ENCODE measurements around the gene ZNF529. TPM values are rescaled to one million over a fixed set of nuclear protein-coding genes. Genes with fewer than 3 reads are reported as not detected.

The ZNF529 gene
- total RNA-seq, 1 experiment from 2014 or later: 15.6 TPM

GRCh38 chr19:36524617-36525016, 48.5 kb downstream of the ZNF529 start:
- Histone ChIP-seq H3K27me3 (ENCODE audit: control insufficient read depth, insufficient read depth, low read length) (no peaks in the 10 kb centered on the region), H3K4me3 (ENCODE audit: low read depth in 2 of 2, low read length in 2 of 2) (no peak overlapping the region), H3K36me3 (ENCODE audit: control insufficient read depth, insufficient read depth, low read length) (peaks cover 9% of the 10 kb centered on the region; the same call in 1 of the 2 replicates), H3K27ac (ENCODE audit: low read length) (no peak overlapping the region), H3K9me3 (ENCODE audit: control insufficient read depth, insufficient read depth, low read depth, low read length) (peaks cover 50% of the 10 kb centered on the region), H3K4me1 (ENCODE audit: control insufficient read depth, insufficient read depth, low read length) (peaks cover 4% of the 10 kb centered on the region; the same call in 1 of the 2 replicates)
- DNase-seq (ENCODE audit: low read depth, low spot score) (no peak), ATAC-seq (no peak)
- TSS peak; percentile 29 for BruUV-seq (replicated peaks)
- in situ Hi-C loops (cut with HindIII; ENCODE audit: low pct_unique_long_range_greater_than_20kb, low sequenced_read_pairs) (no loop called here), intact Hi-C loops (cut with micrococcal nuclease; ENCODE audit: unreplicated experiment) (no loop called here)
- CTCF ChIA-PET: no interaction called here
- TF ChIP-seq POLR2AphosphoS5 (IDR thresholded peaks at IDR 0.05; ENCODE audit: low read depth, low read length) (no peak), SIN3A (IDR thresholded peaks at IDR 0.05; ENCODE audit: borderline replicate concordance, insufficient read depth, low read depth, low read length) (no peak), TCF7L2 (IDR thresholded peaks at IDR 0.05; ENCODE audit: low read depth, low read length) (no peak)
- TF ChIP-seq, protein P1, sequence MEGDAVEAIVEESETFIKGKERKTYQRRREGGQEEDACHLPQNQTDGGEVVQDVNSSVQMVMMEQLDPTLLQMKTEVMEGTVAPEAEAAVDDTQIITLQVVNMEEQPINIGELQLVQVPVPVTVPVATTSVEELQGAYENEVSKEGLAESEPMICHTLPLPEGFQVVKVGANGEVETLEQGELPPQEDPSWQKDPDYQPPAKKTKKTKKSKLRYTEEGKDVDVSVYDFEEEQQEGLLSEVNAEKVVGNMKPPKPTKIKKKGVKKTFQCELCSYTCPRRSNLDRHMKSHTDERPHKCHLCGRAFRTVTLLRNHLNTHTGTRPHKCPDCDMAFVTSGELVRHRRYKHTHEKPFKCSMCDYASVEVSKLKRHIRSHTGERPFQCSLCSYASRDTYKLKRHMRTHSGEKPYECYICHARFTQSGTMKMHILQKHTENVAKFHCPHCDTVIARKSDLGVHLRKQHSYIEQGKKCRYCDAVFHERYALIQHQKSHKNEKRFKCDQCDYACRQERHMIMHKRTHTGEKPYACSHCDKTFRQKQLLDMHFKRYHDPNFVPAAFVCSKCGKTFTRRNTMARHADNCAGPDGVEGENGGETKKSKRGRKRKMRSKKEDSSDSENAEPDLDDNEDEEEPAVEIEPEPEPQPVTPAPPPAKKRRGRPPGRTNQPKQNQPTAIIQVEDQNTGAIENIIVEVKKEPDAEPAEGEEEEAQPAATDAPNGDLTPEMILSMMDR (IDR thresholded peaks at IDR 0.05): no peak
- TF ChIP-seq, protein P2, sequence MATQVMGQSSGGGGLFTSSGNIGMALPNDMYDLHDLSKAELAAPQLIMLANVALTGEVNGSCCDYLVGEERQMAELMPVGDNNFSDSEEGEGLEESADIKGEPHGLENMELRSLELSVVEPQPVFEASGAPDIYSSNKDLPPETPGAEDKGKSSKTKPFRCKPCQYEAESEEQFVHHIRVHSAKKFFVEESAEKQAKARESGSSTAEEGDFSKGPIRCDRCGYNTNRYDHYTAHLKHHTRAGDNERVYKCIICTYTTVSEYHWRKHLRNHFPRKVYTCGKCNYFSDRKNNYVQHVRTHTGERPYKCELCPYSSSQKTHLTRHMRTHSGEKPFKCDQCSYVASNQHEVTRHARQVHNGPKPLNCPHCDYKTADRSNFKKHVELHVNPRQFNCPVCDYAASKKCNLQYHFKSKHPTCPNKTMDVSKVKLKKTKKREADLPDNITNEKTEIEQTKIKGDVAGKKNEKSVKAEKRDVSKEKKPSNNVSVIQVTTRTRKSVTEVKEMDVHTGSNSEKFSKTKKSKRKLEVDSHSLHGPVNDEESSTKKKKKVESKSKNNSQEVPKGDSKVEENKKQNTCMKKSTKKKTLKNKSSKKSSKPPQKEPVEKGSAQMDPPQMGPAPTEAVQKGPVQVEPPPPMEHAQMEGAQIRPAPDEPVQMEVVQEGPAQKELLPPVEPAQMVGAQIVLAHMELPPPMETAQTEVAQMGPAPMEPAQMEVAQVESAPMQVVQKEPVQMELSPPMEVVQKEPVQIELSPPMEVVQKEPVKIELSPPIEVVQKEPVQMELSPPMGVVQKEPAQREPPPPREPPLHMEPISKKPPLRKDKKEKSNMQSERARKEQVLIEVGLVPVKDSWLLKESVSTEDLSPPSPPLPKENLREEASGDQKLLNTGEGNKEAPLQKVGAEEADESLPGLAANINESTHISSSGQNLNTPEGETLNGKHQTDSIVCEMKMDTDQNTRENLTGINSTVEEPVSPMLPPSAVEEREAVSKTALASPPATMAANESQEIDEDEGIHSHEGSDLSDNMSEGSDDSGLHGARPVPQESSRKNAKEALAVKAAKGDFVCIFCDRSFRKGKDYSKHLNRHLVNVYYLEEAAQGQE (IDR thresholded peaks at IDR 0.05; ENCODE audit: insufficient read depth in 1 of 2, low read depth in 2 of 2, low read length in 1 of 2): no peak
- POLR2A ChIA-PET: no interaction called here

GRCh38 chr19:36514012-36514612, 59.0 kb downstream of the ZNF529 start:
- ChIA-PET POLR2A (no interaction called here), CTCF (no interaction called here)
- no peaks in the 10 kb centered on the region for H3K4me1 ChIP-seq (ENCODE audit: control insufficient read depth, insufficient read depth, low read length)
- BruUV-seq (replicated peaks): no TSS peak
- ATAC-seq: no peak
- intact Hi-C loops (cut with micrococcal nuclease; ENCODE audit: unreplicated experiment): no loop called here
- H3K27ac ChIP-seq (ENCODE audit: low read length): no peak overlapping the region
- no peak for DNase-seq (ENCODE audit: low read depth, low spot score)
- in situ Hi-C loops (cut with HindIII; ENCODE audit: low pct_unique_long_range_greater_than_20kb, low sequenced_read_pairs): no loop called here
- H3K4me3 ChIP-seq (ENCODE audit: low read depth in 2 of 2, low read length in 2 of 2): no peak overlapping the region
- H3K9me3 ChIP-seq (ENCODE audit: control insufficient read depth, insufficient read depth, low read depth, low read length): peaks cover 90% of the 10 kb centered on the region
- TF ChIP-seq POLR2AphosphoS5 (IDR thresholded peaks at IDR 0.05; ENCODE audit: low read depth, low read length): no peak
- TF ChIP-seq, protein P1 (IDR thresholded peaks at IDR 0.05): no peak
- TF ChIP-seq, protein P2 (IDR thresholded peaks at IDR 0.05; ENCODE audit: insufficient read depth in 1 of 2, low read depth in 2 of 2, low read length in 1 of 2): no peak
- no peak for TF ChIP-seq SIN3A (IDR thresholded peaks at IDR 0.05; ENCODE audit: borderline replicate concordance, insufficient read depth, low read depth, low read length)
- no peak for TF ChIP-seq TCF7L2 (IDR thresholded peaks at IDR 0.05; ENCODE audit: low read depth, low read length)
- peaks cover 16% of the 10 kb centered on the region; the same call in 1 of the 2 replicates for H3K36me3 ChIP-seq (ENCODE audit: control insufficient read depth, insufficient read depth, low read length)
- H3K27me3 ChIP-seq (ENCODE audit: control insufficient read depth, insufficient read depth, low read length): no peaks in the 10 kb centered on the region

All from Panc1 (cell line).